Measurements from ENCODE around the gene MAML2. TPM values are rescaled to one million over a fixed set of nuclear protein-coding genes. Genes with fewer than 3 reads are reported as not detected.
"Not testable (repeated sequence)": the region's sequence is repeated elsewhere in the genome, so short reads cannot be mapped to it uniquely, and the experiment has no call there.

The MAML2 gene
- total and polyA plus RNA-seq, 9 of the 15 experiments (the other 6 are each of a cell fraction or from before 2014, with no cell fraction given) = 0.79 to 6.8 (median 4.8) TPM

GRCh38 chr11:96268527-96268926, 74.5 kb downstream of the MAML2 start:
- TF ChIP-seq CHD2 (IDR thresholded peaks at IDR 0.05; ENCODE audit: low read depth, low read length) (peak; percentile 40; the same call in 1 of the 2 replicates), ZNF431 (CRISPR knock-in tag; IDR thresholded peaks at IDR 0.05) (peak; percentile 56; the same call in 1 of the 2 replicates), PRDM10 (IDR thresholded peaks at IDR 0.05; ENCODE audit: partially characterized antibody) (peak; percentile 85)
- in situ Hi-C loops (cut with MboI); H3K9ac ChIP-seq (ENCODE audit: insufficient read depth in 1 of 2, low read depth in 2 of 2, low read length in 2 of 2); DNase-seq (ENCODE audit: extremely low read depth in 1 of 4, low spot score in 3 of 4); H3K36me3 ChIP-seq (ENCODE audit: control insufficient read depth, insufficient read depth, low read length); H3K4me3 ChIP-seq; H3K4me1 ChIP-seq (replicated peaks in 1 of 2; ENCODE audit: control insufficient read depth in 2 of 2, insufficient read depth in 2 of 2, low read length in 2 of 2); BruUV-seq (replicated peaks); CTCF ChIA-PET (ENCODE audit: low intra/inter-chr PET ratio); H3K9me3 ChIP-seq (replicated peaks; ENCODE audit: control insufficient read depth, insufficient read depth, low read depth, low read length); H3K27ac ChIP-seq (ENCODE audit: extremely low read depth, low read depth, low read length); ATAC-seq; H3K4me2 ChIP-seq (ENCODE audit: insufficient read depth, low read length); H4K20me1 ChIP-seq (replicated peaks; ENCODE audit: control insufficient read depth, insufficient read depth, low read length); H3K27me3 ChIP-seq (ENCODE audit: control insufficient read depth in 2 of 2, insufficient read depth in 2 of 2, low read length in 2 of 2); FAIRE-seq; H2AFZ ChIP-seq (ENCODE audit: low read depth, low read length); intact Hi-C loops (cut with micrococcal nuclease); H3K79me2 ChIP-seq (ENCODE audit: control insufficient read depth, insufficient read depth, low read length); H3K9me1 ChIP-seq (ENCODE audit: control insufficient read depth, insufficient read depth, low read length): not testable (repeated sequence)
- POLR2A ChIA-PET = interaction anchor here (1.2 kb wide), 1 partner anchor 30 kb away, joined by 3 read pairs; no protein-coding TSS in a partner anchor
- WGBS (ENCODE audit: insufficient coverage, low coverage, missing lambda C conversion rate) = 71% methylated on average over 4 of the region's 4 CpGs

All from K562 (cell line).